Naive B cell (primary cell): ENCODE measurements around the gene PKHD1. TPM values are rescaled to one million over a fixed set of nuclear protein-coding genes. Genes with fewer than 3 reads are reported as not detected.
A peak's percentile ranks its signal among the peaks of the same experiment; 100 is the strongest.

Source experiments
- ATAC-seq, 2 donors: fragments of 150-1000 bp; cut with Tn5 transposase; 2 replicates each; pipeline ENCODE4 v1.10.0; 2021; ENCODE audit warnings: low read depth in 2 of 2, mild to moderate bottlenecking in 2 of 2, moderate library complexity in 2 of 2
- DNase-seq: peaks from one replicate; pipeline ENCODE4 v3.0.0; 2022
- H3K27ac Mint-ChIP-seq, 6 donors: one replicate each; pipeline ENCODE4 v1.8.0; 2020 to 2022; ENCODE audit warnings: mild to moderate bottlenecking in 6 of 6, mixed read lengths in 6 of 6, moderate library complexity in 5 of 6, inconsistent platforms in 2 of 6
- H3K27me3 Mint-ChIP-seq, 3 donors: one replicate each; pipeline ENCODE4 v1.8.0; 2021 to 2022; ENCODE audit warnings: mixed read lengths in 3 of 3, mild to moderate bottlenecking in 1 of 3
- H3K36me3 Mint-ChIP-seq, 2 donors: one replicate each; pipeline ENCODE4 v1.8.0; 2020 to 2022; ENCODE audit warnings: mixed read lengths in 2 of 2, inconsistent platforms in 1 of 2, mild to moderate bottlenecking in 1 of 2
- H3K4me1 Mint-ChIP-seq, 3 donors: one replicate each; pipeline ENCODE4 v1.8.0; 2020 to 2022; ENCODE audit warnings: mixed read lengths in 3 of 3, inconsistent platforms in 1 of 3, mild to moderate bottlenecking in 1 of 3, moderate library complexity in 1 of 3
- H3K4me3 Mint-ChIP-seq, 8 donors: one replicate each; pipeline ENCODE4 v1.8.0; 2020 to 2022; ENCODE audit warnings: mild to moderate bottlenecking in 8 of 8, mixed read lengths in 8 of 8, moderate library complexity in 8 of 8, inconsistent platforms in 2 of 8
- H3K9me3 Mint-ChIP-seq, 7 donors: one replicate each; pipeline ENCODE4 v1.8.0; 2020 to 2022; ENCODE audit warnings: mixed read lengths in 7 of 7, mild to moderate bottlenecking in 5 of 7, inconsistent platforms in 2 of 7, moderate library complexity in 1 of 7
- polyA plus RNA-seq, 6 donors: library from polyadenylated mRNA; unstranded; fragments of 300-500 nt; fragmentation: Illumina TruSeq; gene quantifications; one replicate each; pipeline ENCODE4 v1.2.3, GENCODE V29; 2021; ENCODE audit warnings: low read depth in 6 of 6

PKHD1 gene, protein sequence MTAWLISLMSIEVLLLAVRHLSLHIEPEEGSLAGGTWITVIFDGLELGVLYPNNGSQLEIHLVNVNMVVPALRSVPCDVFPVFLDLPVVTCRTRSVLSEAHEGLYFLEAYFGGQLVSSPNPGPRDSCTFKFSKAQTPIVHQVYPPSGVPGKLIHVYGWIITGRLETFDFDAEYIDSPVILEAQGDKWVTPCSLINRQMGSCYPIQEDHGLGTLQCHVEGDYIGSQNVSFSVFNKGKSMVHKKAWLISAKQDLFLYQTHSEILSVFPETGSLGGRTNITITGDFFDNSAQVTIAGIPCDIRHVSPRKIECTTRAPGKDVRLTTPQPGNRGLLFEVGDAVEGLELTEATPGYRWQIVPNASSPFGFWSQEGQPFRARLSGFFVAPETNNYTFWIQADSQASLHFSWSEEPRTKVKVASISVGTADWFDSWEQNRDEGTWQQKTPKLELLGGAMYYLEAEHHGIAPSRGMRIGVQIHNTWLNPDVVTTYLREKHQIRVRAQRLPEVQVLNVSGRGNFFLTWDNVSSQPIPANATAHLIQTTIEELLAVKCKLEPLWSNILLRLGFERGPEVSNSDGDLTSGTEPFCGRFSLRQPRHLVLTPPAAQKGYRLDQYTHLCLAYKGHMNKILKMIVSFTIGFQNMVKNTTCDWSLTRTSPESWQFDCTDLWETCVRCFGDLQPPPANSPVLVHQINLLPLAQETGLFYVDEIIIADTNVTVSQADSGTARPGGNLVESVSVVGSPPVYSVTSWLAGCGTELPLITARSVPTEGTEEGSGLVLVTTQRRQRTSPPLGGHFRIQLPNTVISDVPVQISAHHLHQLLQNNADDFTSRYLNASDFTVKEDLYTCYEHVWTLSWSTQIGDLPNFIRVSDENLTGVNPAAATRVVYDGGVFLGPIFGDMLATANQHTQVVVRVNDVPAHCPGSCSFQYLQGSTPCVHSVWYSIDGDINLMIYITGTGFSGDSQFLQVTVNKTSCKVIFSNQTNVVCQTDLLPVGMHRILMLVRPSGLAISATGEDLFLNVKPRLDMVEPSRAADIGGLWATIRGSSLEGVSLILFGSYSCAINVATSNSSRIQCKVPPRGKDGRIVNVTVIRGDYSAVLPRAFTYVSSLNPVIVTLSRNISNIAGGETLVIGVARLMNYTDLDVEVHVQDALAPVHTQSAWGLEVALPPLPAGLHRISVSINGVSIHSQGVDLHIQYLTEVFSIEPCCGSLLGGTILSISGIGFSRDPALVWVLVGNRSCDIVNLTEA (N-terminal part only)
- polyA plus RNA-seq = not detected

DNA sequence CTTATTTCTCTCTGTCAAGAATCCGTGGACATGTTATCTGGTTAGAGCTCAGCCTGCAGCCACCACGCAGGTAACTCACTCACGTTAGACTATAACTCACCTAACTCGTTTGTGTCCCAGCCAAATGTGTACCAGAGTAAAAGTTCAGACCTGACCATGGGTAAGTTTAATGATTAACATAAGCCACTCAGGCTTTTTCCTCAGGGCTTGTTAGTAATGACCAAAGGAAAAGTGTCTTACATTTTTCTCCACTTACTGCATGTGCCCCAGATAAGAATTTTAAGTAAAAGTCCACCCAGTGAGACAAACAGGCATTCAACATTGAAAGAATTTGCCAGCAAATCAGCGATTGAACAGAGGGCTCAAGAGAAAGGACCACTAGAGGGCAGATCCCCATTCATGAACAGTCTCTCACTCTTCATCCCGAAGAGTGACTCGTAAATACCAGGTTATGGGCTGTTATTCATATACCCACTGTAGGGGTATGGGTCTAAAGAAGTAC lies at the start of gene PKHD1:
PKHD1 (minus strand) TSS at position 116 of the 502 bp plus-strand sequence. CDS start 2,680 bp downstream, outside the sequence.
- Mint-ChIP-seq H3K4me3 (no peak within 1 kb of the TSS), H3K4me1 (no peaks in the 10 kb centered on the region), H3K27me3 (peaks cover 0 to 7% (median 0%) of the 10 kb centered on the region in 3 donors), H3K27ac (peak within 1 kb of the TSS in 1 of 6 donors; percentile 69), H3K36me3 (no peaks in the 10 kb centered on the region), H3K9me3 (no peaks in the 10 kb centered on the region)
- no peak for ATAC-seq
- no peak for DNase-seq

- H3K27ac Mint-ChIP-seq = no peak overlapping the region
- no peak overlapping the region for H3K4me3 Mint-ChIP-seq
- ATAC-seq (no peak), DNase-seq (no peak)
- H3K4me1 Mint-ChIP-seq = no peaks in the 10 kb centered on the region
- no peaks in the 10 kb centered on the region for H3K9me3 Mint-ChIP-seq
- no peaks in the 10 kb centered on the region for H3K36me3 Mint-ChIP-seq
- no peaks in the 10 kb centered on the region for H3K27me3 Mint-ChIP-seq
Observed at GRCh38 chr6:52136934-52137467, 49.6 kb upstream of the PKHD1 start.

DNA sequence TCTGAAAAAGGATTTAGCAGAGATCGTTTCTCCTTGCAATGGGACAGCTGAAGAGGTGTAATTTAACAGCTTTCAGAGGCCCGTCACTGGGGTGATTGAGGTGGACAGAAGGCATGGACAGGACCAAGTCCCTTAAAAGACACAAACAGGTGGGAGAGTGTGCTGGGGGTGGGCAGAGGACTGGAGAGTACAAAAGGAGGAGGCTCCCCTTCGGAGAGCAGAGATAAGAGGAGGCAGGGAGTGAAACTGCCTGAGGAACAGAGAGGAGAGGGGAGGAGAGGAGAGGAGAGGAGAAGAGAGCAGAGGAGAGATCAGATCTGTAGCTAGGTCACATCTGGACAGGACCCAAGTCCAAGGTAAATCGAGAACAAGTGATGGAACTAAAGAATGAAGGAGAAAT lies 48.6 kb upstream of the PKHD1 start:
- Mint-ChIP-seq H3K4me3 (no peak overlapping the region), H3K4me1 (no peaks in the 10 kb centered on the region), H3K27ac (no peak overlapping the region), H3K9me3 (no peaks in the 10 kb centered on the region), H3K27me3 (no peaks in the 10 kb centered on the region), H3K36me3 (no peaks in the 10 kb centered on the region)
- ATAC-seq (no peak), DNase-seq (no peak)

- no peak overlapping the region for H3K4me3 Mint-ChIP-seq
- no peak for ATAC-seq
- H3K9me3 Mint-ChIP-seq = no peaks in the 10 kb centered on the region
- no peaks in the 10 kb centered on the region for H3K4me1 Mint-ChIP-seq
- no peaks in the 10 kb centered on the region for H3K36me3 Mint-ChIP-seq
- DNase-seq = no peak
- no peaks in the 10 kb centered on the region for H3K27me3 Mint-ChIP-seq
- H3K27ac Mint-ChIP-seq = no peak overlapping the region
Observed at GRCh38 chr6:52135217-52135616, 47.8 kb upstream of the PKHD1 start.

DNA sequence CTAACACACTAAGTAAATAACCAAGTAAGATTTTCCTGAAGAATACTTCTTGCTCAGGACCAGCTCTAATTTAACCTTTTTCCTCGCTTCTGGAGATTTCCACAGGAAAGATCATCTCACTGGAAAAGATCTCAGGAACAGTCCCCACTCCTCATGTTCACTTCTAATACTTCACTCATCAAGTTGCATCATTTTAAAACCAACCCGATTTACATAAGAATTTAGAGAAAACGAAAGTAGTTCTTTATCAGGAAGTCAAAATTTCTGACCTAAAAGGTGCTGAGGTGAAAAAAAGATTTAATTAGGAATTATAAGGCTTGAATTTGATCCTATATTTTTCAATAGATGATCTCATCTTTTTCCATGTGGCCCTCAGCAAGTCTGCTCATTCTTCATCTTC lies 46.6 kb upstream of the PKHD1 start:
- Mint-ChIP-seq H3K9me3 (no peaks in the 10 kb centered on the region), H3K36me3 (no peaks in the 10 kb centered on the region), H3K27me3 (peaks cover 0 to 2% (median 0%) of the 10 kb centered on the region in 3 donors), H3K27ac (no peak overlapping the region), H3K4me1 (no peaks in the 10 kb centered on the region), H3K4me3 (no peak overlapping the region)
- DNase-seq = no peak
- no peak for ATAC-seq

DNA sequence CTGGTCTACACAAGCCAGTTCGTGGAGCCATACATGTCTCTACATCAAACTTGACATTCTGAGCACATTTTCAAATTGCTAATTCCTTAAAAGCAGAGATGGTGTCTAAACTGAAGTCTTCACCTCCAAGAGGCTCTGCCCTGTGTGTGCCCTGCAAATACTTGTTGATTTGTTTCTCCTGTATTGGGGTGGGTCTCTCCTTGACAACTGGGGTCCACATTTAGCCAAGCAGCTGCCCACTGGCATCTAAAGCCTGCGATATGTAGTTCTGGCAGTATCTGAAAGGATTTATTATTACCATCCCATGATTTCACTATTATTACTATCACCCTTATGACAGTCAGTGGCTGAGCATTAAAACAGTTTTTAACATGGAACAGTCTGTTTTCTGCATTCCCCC lies 45.9 kb upstream of the PKHD1 start:
- H3K27ac Mint-ChIP-seq = no peak overlapping the region
- no peak overlapping the region for H3K4me3 Mint-ChIP-seq
- peaks cover 0 to 9% (median 6%) of the 10 kb centered on the region in 3 donors for H3K27me3 Mint-ChIP-seq
- H3K9me3 Mint-ChIP-seq = no peaks in the 10 kb centered on the region
- H3K4me1 Mint-ChIP-seq = no peaks in the 10 kb centered on the region
- no peak for ATAC-seq
- H3K36me3 Mint-ChIP-seq = no peaks in the 10 kb centered on the region
- no peak for DNase-seq

- Mint-ChIP-seq H3K4me1 (no peaks in the 10 kb centered on the region), H3K4me3 (no peak overlapping the region), H3K9me3 (no peaks in the 10 kb centered on the region), H3K27me3 (peaks cover 0 to 9% (median 6%) of the 10 kb centered on the region in 3 donors), H3K27ac (no peak overlapping the region), H3K36me3 (no peaks in the 10 kb centered on the region)
- no peak for ATAC-seq
- no peak for DNase-seq
Observed at GRCh38 chr6:52132292-52132691, 44.9 kb upstream of the PKHD1 start.

GRCh38 chr6:52130440-52130839 lies 43.0 kb upstream of the PKHD1 start:
- DNase-seq = no peak
- ATAC-seq = no peak
- no peak overlapping the region for H3K27ac Mint-ChIP-seq

GRCh38 chr6:52127957-52128356 lies 40.5 kb upstream of the PKHD1 start:
- Mint-ChIP-seq H3K27me3 (peaks cover 6 to 22% (median 6%) of the 10 kb centered on the region in 3 donors), H3K4me1 (no peaks in the 10 kb centered on the region), H3K9me3 (no peaks in the 10 kb centered on the region), H3K36me3 (no peaks in the 10 kb centered on the region), H3K4me3 (no peak overlapping the region), H3K27ac (no peak overlapping the region)
- no peak for DNase-seq
- no peak for ATAC-seq

More at GRCh38 chr6:52130440-52130839, 43.0 kb upstream of the PKHD1 start:
- Mint-ChIP-seq H3K36me3 (no peaks in the 10 kb centered on the region), H3K27me3 (peaks cover 0 to 14% (median 6%) of the 10 kb centered on the region in 3 donors), H3K4me3 (no peak overlapping the region), H3K4me1 (no peaks in the 10 kb centered on the region), H3K9me3 (no peaks in the 10 kb centered on the region)

GRCh38 chr6:52126231-52126630 lies 38.8 kb upstream of the PKHD1 start:
- no peak overlapping the region for H3K27ac Mint-ChIP-seq
- DNase-seq (no peak), ATAC-seq (no peak)
- peaks cover 6 to 22% (median 10%) of the 10 kb centered on the region in 3 donors for H3K27me3 Mint-ChIP-seq
- no peak overlapping the region for H3K4me3 Mint-ChIP-seq
- peaks cover 0 to 5% (median 4%) of the 10 kb centered on the region in 7 donors for H3K9me3 Mint-ChIP-seq
- no peaks in the 10 kb centered on the region for H3K36me3 Mint-ChIP-seq
- H3K4me1 Mint-ChIP-seq = no peaks in the 10 kb centered on the region

DNA sequence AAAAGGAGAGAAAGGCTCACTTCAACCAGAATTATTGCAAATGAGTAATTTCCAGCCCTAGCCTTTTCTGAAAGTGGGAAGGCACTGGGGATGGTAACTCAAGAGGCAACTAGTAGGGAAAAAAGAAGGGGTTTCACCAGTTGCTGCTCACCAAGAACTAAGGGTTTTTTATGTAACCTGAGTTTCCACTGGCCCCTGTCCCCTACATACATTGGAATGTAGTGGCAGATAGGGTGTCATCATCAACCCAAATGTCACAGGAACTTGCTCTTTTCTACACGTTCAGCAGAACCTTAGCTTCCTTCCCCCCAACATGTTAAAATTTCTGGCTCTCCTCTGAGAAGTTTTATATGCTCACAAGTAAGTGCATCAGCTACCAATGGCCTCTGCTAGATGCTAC lies 38.2 kb upstream of the PKHD1 start:
- no peak overlapping the region for H3K4me3 Mint-ChIP-seq
- no peaks in the 10 kb centered on the region for H3K36me3 Mint-ChIP-seq
- peaks cover 0 to 7% (median 4%) of the 10 kb centered on the region in 7 donors for H3K9me3 Mint-ChIP-seq
- DNase-seq (no peak), ATAC-seq (no peak)
- H3K27me3 Mint-ChIP-seq = peaks cover 6 to 22% (median 10%) of the 10 kb centered on the region in 3 donors
- no peaks in the 10 kb centered on the region for H3K4me1 Mint-ChIP-seq
- no peak overlapping the region for H3K27ac Mint-ChIP-seq

DNA sequence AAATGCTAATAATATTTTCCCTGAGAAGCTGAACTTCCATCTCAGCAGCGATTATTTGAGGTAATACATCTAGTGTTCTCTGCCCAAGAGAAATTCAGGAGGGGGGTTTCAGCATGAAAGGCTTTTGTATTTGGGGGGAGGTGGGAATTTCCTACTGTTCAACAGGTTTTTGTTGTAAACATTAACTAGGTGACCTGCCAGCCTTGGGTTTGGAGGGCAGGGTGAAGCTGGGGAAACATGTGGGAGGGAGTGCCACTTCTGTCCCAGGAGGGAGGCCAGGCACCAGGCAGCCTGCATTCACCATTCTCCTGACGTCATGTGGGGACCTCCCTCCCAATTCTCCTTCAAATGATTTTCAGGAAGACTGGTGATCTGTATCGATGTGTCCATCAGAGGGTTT lies 37.7 kb upstream of the PKHD1 start:
- no peaks in the 10 kb centered on the region for H3K4me1 Mint-ChIP-seq
- H3K36me3 Mint-ChIP-seq = no peaks in the 10 kb centered on the region
- peaks cover 0 to 11% (median 5%) of the 10 kb centered on the region in 7 donors for H3K9me3 Mint-ChIP-seq
- no peak overlapping the region for H3K4me3 Mint-ChIP-seq
- DNase-seq (no peak), ATAC-seq (no peak)
- no peak overlapping the region for H3K27ac Mint-ChIP-seq
- H3K27me3 Mint-ChIP-seq = peaks cover 6 to 22% (median 10%) of the 10 kb centered on the region in 3 donors
